COLO829 (cell line): ENCODE results near the gene NR1D1.

Source experiments
- DNase-seq: peaks from one replicate; pipeline ENCODE4 v3.0.0; 2012; ENCODE audit warnings: low spot score

The NR1D1 gene

DNA sequence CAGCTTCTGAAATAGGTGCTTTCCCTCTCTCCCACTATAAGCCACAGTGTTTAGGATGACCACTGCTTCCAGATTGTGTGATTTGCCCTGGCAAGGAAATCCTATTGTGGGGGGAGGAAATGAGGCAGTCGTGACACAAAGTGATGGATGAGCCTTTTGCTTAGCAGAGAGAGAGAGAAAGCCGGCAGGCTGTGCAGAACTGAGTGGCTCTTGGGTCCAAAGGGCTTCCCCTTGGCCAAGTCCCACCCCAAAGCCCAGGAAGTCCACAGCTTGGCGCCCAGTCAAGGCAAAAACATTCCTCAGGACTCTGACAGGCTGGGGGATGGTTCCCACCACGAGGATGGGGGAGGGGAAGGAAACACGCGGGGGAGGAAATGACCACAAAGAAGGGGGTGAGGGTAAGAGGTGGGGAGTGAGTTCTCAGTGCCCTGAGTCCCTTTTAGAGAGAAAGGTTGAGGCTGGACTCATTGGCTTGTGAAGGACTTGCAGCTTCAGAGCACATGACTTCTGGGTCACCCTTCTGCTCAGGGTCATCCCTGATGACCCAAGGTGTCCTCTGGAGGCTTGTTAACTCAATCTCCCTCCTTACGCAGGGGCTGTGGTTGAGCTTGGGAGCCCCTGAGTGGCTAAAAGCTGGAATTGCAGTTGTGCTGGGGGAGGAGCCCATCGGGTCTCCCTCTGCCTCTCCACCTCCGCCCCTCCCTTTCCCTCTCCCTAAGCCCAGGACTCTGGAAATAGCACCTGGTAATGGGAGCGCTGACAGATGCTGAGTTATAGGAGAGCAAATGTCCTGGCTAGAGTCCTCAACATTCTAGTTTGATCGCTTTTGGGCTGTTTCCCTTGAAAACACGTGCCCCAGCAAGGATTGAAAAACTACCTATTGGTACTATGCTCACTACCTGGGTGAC is 11.1 kb upstream of the NR1D1 start:
- DNase-seq: peak; percentile 95

DNA sequence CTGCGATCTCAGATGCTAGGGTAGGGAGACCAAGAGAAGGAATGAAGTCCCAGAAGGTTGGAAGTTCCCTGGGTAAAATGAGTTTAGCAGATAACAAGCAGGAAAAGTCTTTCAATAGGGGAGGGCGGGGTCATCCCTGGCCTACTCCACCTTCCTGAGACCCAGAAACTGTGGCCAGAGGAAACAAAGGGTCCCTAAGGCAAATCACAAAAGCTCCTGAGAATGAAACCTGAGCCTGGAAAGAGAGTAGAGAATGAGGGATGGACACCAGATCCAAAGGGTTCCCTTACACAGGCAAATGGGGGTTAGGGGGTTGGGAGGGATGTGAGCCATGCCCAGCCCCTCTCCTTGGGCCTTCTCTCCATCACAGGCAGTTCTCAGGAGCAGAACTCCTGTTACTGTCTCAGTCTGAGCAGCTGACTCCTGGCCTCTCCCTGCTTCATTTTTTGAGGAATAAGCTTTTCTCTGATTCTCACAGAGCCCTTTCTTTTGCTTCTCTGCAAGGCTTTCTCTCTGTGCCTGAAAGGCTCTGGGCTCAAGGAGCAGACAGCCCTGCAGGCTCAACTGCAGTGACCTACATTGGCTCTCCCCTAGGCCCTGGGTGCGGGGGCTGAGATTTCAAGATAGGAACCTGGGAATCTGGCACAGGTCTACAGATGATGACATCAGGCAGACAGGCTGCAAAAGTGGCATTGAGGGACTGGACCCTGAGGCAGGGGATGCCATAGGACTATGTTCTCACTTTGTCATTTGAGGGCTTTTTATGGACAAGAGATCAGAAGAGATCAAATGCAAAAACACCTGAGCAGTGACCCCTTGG is 9.8 kb upstream of the NR1D1 start:
- no peak for DNase-seq

GRCh38 chr17:40108970-40109824 is 8.8 kb upstream of the NR1D1 start:
- DNase-seq: no peak

GRCh38 chr17:40107522-40108174 is 7.3 kb upstream of the NR1D1 start:
- no peak for DNase-seq

DNA sequence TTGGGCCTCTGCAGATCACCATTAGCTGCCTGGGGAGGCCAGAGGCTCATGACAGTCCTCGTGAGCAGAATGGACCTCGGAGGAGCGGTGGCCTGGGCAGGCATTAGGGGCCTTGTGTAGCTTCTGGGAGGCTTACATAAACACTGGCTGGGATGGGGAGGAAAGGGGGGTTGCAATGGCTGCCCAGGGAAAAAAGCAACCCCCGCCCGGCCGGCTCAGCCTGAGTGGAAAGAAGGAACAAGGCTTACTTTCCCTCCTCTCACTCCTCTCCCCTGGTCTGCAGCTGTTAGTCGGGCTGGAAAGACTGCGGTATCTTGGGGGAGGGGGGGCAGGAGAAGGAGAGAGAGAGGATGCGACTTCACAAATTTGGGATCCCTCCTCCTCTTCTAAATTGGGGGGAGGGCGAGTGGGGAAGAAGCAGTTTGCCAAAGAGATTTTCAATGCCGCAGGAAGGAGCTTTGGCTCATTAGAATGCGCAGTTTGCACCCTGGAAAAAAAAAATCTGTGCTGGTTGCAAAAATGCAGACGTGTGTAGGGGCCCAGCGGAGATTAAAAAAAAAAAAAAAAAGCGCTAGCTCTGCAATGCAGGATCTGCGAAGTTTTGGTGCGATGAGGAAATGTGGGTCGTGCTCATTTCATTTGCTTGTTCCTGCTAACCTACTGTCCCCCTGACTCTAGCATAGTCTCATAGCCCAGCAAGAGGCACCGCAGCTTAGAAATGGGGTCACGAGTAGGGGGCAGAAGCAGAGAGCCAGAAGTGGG is 6.6 kb upstream of the NR1D1 start:
- no peak for DNase-seq

DNA sequence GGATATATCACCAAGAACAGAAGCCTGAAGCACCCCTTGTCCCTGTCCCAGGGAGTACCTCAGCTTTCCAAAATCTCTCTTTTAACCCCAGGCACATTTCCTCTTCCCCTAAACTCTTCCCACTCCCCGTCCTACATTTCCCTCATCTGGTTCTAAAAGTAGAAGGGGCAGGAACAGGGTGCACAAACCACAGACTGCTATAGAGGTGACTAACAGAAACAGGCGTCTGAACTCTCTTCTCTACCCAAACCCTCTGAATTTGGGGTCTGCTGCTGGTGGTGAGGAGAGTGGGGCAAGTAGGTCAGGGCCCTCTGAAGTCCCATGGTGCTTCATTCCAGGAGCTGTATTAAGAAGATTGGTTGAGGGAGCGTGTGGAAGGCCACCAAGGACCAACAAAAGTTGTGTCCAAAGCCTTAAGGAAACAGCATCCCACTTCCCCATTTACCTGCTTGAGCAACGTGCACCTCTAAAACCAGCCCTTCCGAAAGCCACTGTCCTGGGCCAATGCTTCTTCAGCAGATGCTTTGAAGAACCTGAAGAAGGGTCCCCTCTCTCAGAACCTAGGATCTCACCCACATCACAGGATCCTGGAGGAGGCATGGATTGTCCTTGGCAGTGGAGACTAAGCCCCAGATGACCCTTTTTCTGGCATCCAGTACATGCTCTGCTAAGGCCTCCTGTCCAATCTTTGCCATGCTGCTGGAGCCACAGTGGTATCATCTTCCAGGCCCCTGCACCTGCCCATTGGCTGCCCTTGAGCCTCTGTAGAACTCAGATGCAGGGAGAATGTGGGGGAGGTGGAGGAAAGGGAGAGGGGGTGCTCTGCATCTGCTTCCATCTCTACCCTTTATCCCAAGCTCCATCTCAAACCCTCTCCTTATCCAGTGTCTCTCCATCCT is 5.7 kb upstream of the NR1D1 start:
- DNase-seq: no peak

DNA sequence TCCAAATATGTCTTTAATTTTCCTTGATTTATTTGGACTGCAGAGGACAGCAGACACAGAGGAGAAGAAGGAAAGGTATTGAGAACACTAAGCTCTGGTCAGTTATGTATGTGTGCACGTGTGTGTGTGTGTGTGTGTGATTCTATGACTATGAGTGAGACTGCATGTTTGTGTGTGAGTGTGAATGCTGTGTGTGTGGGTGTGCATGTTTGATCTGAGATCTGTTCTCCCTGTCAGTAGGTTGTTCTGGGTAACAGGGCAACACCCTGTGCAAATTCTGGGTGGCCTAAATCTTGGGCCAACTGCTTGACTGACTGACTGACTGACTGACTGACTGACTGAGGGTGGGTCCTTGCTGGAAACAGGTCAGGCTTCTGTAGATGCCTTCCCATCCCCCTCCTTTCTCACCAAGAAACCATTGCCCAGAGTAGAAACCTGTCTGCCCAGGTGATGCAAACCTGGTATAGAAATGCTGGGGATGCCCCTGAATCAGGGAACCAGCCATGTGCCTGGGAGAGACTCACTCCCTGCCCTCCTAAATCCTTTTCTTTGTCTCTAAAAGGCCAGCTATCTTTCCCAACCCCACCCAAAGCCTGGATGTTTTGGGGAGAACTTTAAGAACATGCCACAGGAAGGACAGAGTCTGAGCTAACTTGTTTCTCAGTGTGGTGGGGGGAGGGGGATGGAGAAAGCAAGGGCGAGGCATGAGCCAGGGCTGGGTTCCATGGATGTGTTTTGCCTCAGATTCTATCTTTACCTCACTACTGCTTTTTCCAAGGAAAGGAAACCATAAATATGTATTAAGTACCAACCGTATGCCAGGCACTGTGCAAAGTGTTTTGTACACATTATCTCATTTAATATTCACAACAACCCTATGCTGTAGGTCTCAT is 4.5 kb upstream of the NR1D1 start:
- DNase-seq: no peak

GRCh38 chr17:40103688-40104087 is 3.3 kb upstream of the NR1D1 start:
- no peak for DNase-seq

DNA sequence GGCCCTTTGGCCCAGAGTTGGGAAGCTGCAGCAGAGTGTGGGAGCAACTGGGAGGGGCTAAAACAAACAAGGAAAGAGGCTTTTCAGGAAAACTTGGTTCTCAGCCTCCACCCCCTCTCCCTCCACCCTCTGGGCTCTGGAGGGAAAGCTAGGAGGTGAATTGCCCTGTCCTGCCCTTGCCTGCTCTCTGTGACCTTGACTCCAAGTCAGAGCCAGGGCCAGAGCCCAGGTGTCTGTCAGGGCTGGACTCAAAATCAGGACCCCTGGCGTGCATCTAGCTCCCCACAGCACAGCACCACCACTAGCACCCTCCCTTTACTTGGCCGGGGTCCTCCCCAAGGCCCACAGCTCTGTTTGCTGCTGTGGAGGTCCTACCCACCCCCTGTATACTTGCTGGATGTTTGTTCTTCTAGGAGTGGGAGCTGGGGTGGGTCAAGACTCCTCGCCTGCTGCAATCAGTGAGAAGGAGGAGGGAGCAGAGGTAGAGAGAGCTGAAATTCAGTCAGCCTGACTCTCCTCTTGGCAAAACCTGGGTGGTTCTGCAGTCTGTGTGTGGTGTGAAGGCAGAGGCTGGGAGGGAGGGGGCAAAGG is 2.8 kb upstream of the NR1D1 start:
- no peak for DNase-seq

DNA sequence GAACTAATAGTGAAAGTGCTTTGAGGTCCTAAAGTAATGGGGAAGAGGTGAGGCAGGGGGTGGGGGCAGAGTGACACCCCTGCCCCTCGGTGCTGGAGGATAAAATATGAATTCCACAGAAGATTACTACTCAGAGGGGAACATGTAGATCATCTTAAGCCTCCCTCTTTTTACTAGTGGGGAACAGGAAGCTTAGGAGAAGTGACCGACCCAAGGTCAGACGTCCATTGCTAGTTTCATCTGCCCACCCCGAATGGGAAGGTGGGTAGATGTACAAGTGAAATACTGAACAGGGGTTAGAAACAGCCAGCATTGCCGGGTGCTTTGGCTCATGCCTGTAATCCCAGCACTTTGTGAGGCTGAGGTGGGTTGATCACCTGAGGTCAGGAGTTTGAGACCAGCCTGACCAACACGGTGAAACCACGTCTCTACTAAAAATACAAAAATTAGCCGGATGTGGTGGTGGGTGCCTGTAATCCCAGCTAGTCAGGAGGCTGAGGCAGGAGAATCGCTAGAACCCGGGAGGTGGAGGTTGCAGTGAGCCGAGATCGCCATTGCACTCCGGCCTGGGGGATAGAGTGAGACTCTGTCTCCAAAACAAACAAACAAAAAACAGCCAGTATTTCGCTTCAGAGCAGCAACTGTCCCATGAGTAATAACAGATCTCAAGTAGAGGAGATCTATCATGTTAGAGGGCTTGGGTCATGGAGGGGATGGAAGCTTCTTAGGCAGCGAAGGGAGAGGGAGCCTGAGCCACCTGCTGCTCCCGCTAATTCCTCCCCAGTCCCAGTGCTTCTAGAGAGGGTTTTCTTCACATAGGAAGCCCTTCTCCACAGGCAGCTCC is 1.2 kb upstream of the NR1D1 start:
- DNase-seq: no peak

DNA sequence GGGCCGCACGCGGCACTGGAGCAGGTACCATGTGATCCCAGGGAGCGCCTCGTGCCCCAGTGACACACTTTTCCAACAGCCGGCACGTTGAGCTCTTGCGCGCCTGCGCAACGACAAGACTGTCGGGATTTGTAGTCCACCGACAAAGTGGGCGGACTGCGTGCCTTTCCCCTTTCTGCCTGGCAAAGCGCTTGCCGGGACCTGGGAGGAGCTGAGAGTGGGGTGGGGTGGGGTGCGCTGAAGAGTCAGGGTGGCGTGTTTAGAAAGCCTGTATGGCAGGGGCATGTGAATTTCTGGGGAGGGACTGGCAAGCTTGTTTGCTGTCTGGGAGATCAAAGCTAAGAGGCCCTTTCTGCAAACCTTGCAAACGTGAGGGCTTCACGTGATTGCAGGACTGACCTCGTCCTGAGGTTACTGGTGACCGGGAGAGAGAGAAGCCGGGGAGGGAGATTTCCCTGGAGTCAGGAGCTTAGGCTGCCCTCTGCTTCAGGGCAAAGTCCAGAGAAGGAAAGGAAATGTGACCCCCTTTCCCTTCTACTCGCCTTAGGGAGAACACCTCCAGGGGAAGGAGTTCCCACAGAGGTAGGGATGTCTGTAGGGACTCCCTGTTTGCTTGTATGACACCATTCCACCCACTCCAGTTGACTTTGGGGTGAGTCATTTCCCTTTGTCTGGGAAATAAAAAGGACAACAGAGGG is 429 bp upstream of the NR1D1 start:
- peak; percentile 99 for DNase-seq

DNA sequence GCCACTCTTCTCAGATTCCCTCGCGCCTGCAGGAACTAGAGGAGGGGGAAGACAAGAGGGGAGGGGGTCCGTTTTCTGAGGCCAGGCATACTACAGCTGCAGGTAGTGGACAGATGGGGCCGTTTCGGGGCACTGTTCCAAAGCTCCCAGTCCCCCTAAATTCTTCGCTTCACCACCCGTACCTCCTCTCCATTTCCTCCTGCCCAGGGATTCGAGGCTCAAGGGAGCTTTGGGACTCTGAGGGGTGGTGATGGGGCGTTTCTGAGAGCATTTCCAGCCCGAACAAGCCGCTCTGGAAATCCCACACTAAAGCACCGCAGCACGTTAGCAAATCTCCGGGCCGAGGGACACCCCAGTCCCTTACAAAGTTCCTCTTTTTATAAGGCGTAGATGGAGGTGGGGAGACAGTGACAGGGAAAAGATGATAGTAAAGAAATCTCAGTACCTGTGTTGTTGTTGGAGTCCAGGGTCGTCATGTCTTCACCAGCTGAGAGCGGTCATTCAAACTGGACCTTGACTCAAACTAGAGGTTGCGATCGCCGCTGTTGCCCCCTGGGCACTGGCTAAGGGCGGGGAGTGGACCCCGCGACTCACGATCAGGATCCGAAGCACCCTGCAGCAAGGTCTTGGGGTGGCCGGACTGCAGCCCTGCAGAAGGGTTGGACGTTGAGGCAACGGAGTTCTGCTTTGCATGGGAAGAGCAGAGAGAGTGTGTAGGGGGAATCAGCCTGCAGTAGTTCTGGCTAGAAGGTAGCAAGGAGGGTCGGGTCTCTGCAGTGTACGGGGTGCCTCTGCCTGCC is 570 bp downstream of the NR1D1 start:
- DNase-seq: no peak

GRCh38 chr17:40098846-40099618 is 1.4 kb downstream of the NR1D1 start:
- peak; percentile 100 for DNase-seq

GRCh38 chr17:40097931-40098845 is 2.2 kb downstream of the NR1D1 start:
- no peak for DNase-seq
